Activated T-cell treated with anti-CD3 and anti-CD28 coated beads, Interleukin-2, amount 50 U/mL, for 4 hours (primary cell): ENCODE data around the gene CD59. TPM values are rescaled to one million over a fixed set of nuclear protein-coding genes. Genes with fewer than 3 reads are reported as not detected.
A peak's percentile ranks its signal among the peaks of the same experiment; 100 is the strongest.
"Not testable (repeated sequence)": the region's sequence is repeated elsewhere in the genome, so short reads cannot be mapped to it uniquely, and the experiment has no call there.

Experiments
- ATAC-seq, 2 donors: fragments of 200-7000 bp; cut with Tn5 transposase; one replicate each; pipeline ENCODE4 v1.10.0; 2021
- DNase-seq: peaks from one replicate; pipeline ENCODE4 v3.0.0-alpha.2; 2020
- H3K27me3 Mint-ChIP-seq: one replicate; pipeline ENCODE4 v1.8.0; 2021; ENCODE audit warnings: low read depth, mixed read lengths
- H3K36me3 Mint-ChIP-seq: one replicate; pipeline ENCODE4 v1.8.0; 2022; ENCODE audit warnings: mixed read lengths; ENCODE audit not compliant: insufficient read depth
- H3K4me1 Mint-ChIP-seq: one replicate; pipeline ENCODE4 v1.8.0; 2021; ENCODE audit warnings: low read depth, mixed read lengths
- H3K4me3 Mint-ChIP-seq: one replicate; pipeline ENCODE4 v1.8.0; 2021; ENCODE audit warnings: mild to moderate bottlenecking, moderate library complexity, mixed read lengths
- H3K9me3 Mint-ChIP-seq: one replicate; pipeline ENCODE4 v1.8.0; 2021; ENCODE audit warnings: mixed read lengths
- total RNA-seq, 3 donors: library from RNA; stranded (reverse); gene quantifications; one replicate each; pipeline ENCODE4 v1.2.1, GENCODE V29; 2021

CD59 gene
- total RNA-seq, 3 donors from 2014 or later = 27.8 to 44.8 (median 30.0) TPM

DNA sequence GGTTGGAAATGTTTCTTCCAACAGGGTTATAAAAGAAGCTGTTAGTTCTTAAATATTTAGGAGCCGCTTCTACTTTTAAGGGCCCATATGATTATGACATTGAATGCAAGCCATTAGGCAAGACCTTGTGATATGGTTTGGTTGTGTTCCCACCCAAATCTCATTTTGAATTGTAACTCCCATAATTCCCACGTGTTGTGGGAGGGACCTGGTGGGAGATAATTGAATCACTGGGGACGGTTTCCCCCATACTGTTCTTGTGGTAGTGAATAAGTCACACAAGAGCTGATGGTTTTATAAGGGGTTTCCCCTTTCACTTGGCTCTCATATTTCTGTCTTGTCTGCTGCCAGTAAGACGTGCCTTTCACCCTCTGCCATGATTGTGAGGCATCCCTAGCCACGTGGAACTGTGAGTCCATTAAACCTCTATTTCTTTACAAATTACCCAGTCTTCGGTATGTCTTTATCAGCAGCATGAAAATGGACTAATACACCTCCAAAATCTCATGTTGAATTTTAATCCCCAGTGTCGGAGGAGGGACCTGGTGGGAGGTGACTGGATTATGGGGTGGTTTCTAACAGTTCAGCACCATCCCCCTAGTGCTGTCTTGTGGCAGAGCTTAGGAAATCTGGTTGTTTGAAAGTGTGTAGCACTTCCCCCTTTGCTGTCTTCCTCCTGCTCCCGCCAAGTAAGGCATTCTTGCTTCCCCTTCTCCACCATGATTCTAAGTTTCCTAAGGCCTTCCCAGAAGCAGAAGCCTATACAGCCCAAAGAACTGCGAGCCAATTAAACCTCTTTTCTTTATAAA, 4.3 kb downstream of the CD59 start:
- Mint-ChIP-seq H3K4me3 (no peak overlapping the region), H3K9me3 (no peaks in the 10 kb centered on the region), H3K4me1 (peaks cover 46% of the 10 kb centered on the region), H3K27me3 (no peaks in the 10 kb centered on the region), H3K36me3 (peaks cover 13% of the 10 kb centered on the region)
- ATAC-seq = peak; percentile 73 to 82
- no peak for DNase-seq

DNA sequence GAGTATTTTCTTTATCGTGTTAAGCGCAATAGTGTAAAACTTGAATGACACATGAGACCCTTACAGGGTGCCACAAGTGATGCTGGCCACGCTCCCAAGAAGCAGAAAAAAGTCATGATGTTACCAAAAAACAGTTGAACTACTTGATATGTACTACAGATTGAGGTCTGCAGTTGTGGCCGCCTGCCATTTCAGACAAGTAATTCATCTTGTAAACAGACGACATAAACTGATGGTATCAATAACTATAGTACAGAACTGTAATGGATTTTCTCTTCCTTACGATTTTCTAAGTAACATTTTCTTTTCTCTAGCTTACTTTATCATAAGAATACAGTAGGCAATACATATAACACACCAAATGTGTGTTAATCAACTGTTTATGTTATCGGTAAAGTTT, 5.5 kb downstream of the CD59 start:
- H3K4me1 Mint-ChIP-seq = peaks cover 43% of the 10 kb centered on the region
- H3K27me3 Mint-ChIP-seq = no peaks in the 10 kb centered on the region
- no peak for ATAC-seq
- H3K36me3 Mint-ChIP-seq = peaks cover 14% of the 10 kb centered on the region
- no peak for DNase-seq
- H3K9me3 Mint-ChIP-seq = no peaks in the 10 kb centered on the region
- no peak overlapping the region for H3K4me3 Mint-ChIP-seq

DNA sequence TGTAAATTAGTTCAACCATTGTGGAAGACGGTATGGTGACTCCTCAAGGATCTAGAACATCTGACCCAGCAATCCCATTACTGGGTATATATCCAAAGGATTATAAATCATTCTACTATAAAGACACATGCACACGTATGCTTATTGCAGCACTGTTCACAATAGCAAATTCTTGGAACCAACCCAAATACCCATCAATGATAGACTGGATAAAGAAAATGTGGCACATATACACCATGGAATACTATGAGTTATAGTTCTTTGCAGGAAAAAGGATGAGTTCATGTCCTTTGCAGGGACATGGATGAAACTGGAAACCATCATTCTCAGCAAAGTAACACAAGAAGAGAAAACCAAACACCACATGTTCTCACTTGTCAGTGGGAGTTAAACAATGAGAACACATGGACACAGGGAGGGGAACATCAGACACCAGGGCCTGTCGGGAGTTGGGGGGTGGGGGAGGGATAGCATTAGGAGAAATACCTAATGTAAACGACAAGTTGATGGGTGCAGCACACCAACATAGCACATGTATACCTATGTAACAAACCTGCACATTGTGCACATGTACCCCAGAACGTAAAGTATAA, 7.1 kb downstream of the CD59 start:
- Mint-ChIP-seq H3K36me3 (peaks cover 17% of the 10 kb centered on the region), H3K4me1 (peaks cover 43% of the 10 kb centered on the region)
- ATAC-seq, H3K9me3 Mint-ChIP-seq, H3K27me3 Mint-ChIP-seq, DNase-seq, H3K4me3 Mint-ChIP-seq: not testable (repeated sequence)

DNA sequence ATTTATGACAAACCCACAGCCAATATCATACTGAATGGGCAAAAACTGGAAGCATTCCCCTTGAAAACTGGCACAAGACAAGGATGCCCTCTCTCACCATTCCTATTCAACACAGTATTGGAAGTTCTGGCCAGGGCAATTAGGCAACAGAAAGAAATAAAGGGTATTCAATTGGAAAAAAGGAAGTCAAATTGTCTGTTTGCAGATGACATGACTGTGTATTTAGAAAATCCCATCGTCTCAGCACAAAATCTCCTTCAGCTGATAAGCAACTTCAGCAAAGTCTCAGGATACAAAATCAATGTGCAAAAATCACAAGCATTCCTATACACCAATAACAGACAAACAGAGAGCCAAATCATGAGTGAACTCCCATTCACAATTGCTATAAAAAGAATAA, 8.7 kb downstream of the CD59 start:
- Mint-ChIP-seq H3K4me1 (peaks cover 48% of the 10 kb centered on the region), H3K36me3 (peaks cover 12% of the 10 kb centered on the region)
- H3K9me3 Mint-ChIP-seq, H3K27me3 Mint-ChIP-seq, DNase-seq, ATAC-seq, H3K4me3 Mint-ChIP-seq: not testable (repeated sequence)

GRCh38 chr11:33725496-33725895, 10.7 kb downstream of the CD59 start:
- Mint-ChIP-seq H3K36me3 (peaks cover 17% of the 10 kb centered on the region), H3K9me3 (no peaks in the 10 kb centered on the region), H3K27me3 (no peaks in the 10 kb centered on the region), H3K4me3 (no peak overlapping the region), H3K4me1 (peaks cover 45% of the 10 kb centered on the region)
- DNase-seq = no peak
- no peak for ATAC-seq

GRCh38 chr11:33724644-33725035, 11.6 kb downstream of the CD59 start:
- DNase-seq (no peak), ATAC-seq (no peak)
- Mint-ChIP-seq H3K4me3 (no peak overlapping the region), H3K27me3 (no peaks in the 10 kb centered on the region), H3K36me3 (peaks cover 23% of the 10 kb centered on the region), H3K4me1 (peaks cover 45% of the 10 kb centered on the region), H3K9me3 (no peaks in the 10 kb centered on the region)

DNA sequence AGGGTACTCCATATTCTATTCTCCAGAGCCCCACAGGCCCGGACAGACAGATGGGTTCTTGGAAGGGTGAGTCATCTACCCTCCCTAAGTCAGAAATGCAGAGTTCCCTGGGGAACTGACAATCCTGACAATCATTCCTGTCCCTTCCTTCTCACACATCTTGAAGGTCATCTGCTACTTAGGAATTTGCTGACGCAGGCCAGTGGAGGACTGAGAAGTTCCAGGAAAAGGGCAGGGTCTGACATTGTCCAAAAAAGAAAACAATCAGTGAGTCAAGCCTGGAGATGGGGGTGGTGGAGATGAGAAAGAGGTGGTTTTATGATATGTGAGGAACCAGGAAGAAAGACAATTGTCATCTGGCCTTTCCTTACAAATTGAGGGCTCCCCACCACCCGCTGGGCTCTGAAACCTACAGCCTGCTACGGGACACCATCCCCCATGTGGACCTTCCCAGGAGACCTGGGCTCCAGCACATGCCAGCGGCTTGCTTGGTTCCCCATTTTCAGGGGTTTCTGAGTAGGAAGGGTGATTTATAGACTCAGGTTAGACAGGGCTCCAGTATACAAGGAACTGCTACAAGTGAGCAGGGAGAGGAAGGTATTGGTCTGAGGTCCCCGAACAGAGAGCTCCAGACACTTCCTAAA, 12.9 kb downstream of the CD59 start:
- ATAC-seq (peak in 1 of 2 donors; percentile 15), DNase-seq (no peak)
- Mint-ChIP-seq H3K4me3 (no peak overlapping the region), H3K27me3 (no peaks in the 10 kb centered on the region), H3K9me3 (no peaks in the 10 kb centered on the region), H3K36me3 (peaks cover 20% of the 10 kb centered on the region), H3K4me1 (peaks cover 42% of the 10 kb centered on the region)

- ATAC-seq (peak; percentile 90 to 95), DNase-seq (no peak)
- Mint-ChIP-seq H3K4me3 (no peak overlapping the region), H3K36me3 (peaks cover 20% of the 10 kb centered on the region), H3K9me3 (no peaks in the 10 kb centered on the region), H3K4me1 (peaks cover 42% of the 10 kb centered on the region), H3K27me3 (no peaks in the 10 kb centered on the region)
These were observed 13.5 kb downstream of the CD59 start for GRCh38 chr11:33722590-33723234.

DNA sequence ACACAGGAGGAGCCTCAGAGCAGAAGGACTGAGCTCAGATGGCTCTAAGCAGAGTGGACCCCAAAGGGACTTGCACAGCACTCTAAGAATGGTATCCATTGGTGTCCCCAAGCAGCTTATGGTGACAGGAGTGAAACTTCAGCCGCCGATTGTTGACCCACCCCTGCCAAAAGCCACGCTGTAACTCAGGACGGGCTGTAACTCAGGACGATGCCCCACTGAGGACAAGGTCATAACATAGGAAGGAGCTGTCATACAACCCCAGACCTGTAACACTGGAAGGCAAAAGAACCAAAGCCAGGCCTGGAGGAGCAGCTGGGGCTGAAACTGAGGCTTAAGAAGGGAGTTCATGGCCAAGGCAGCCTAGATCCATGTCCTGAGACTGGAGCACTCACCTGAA, 14.2 kb downstream of the CD59 start:
- Mint-ChIP-seq H3K4me3 (no peak overlapping the region), H3K36me3 (peaks cover 25% of the 10 kb centered on the region), H3K4me1 (peaks cover 39% of the 10 kb centered on the region), H3K27me3 (no peaks in the 10 kb centered on the region), H3K9me3 (no peaks in the 10 kb centered on the region)
- DNase-seq = no peak
- ATAC-seq = no peak

DNA sequence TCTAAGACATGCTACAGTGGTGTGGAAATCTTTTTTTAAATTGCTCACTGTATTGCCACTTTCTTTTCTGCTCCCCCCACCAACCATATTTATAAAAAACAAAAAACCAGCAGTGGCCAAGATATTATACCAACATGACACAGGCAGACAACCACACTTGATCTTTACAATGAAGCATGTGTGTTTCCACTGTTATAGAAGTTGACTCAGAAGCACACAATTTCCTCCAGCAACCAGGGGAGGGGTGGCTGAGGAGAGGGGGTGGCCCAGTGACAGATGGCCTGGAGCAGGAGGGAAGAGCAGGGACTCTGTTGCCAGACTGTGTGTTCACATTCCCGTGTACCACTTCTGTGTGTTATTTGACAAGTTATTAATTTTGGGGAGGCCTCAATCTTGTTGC, 14.8 kb downstream of the CD59 start:
- Mint-ChIP-seq H3K9me3 (no peaks in the 10 kb centered on the region), H3K27me3 (no peaks in the 10 kb centered on the region), H3K4me3 (no peak overlapping the region), H3K36me3 (peaks cover 25% of the 10 kb centered on the region), H3K4me1 (peaks cover 39% of the 10 kb centered on the region)
- ATAC-seq (no peak), DNase-seq (no peak)

DNA sequence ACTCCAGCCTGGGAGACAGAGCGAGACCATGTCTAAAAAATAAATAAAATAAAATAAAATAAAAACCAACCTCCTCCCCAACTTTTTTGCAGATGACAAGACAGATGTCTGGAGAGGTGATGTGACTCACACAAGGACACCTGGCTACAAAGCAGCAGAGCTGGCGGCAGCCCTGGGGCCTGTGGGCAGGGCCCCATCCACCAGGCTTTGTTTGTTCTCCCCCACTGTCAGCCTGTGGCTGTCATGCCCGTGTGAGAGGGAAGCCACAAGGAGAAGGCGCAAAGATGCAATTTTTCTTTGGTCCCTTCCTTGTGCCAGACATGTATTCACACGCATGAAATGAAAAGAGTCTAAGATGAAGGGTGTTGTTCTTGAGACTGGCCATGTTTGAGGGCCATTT, 16.6 kb downstream of the CD59 start:
- Mint-ChIP-seq H3K4me1 (peaks cover 31% of the 10 kb centered on the region), H3K4me3 (no peak overlapping the region), H3K9me3 (no peaks in the 10 kb centered on the region), H3K36me3 (peaks cover 30% of the 10 kb centered on the region), H3K27me3 (no peaks in the 10 kb centered on the region)
- ATAC-seq (no peak), DNase-seq (no peak)

DNA sequence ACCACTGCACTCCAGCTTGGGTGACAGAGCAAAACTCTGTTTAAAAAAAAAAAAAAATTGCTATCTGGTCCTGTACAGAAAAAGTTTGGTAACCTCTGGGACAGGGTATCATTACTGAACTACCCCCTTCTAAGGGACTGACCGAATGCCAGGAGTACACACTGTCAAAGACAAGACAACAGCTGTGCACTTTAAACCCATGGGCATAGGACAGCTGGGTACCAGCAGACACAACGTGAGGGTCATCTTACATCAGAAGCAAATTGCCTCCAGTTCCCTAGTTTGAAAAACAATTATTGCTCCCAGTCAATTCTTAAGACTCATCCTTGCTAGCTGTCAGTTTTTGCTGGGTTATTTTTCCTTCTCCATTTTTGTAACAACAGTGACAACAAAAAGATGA, 17.8 kb downstream of the CD59 start:
- Mint-ChIP-seq H3K9me3 (no peaks in the 10 kb centered on the region), H3K27me3 (no peaks in the 10 kb centered on the region), H3K36me3 (peaks cover 27% of the 10 kb centered on the region), H3K4me1 (peaks cover 20% of the 10 kb centered on the region), H3K4me3 (no peak overlapping the region)
- ATAC-seq (no peak), DNase-seq (no peak)

DNA sequence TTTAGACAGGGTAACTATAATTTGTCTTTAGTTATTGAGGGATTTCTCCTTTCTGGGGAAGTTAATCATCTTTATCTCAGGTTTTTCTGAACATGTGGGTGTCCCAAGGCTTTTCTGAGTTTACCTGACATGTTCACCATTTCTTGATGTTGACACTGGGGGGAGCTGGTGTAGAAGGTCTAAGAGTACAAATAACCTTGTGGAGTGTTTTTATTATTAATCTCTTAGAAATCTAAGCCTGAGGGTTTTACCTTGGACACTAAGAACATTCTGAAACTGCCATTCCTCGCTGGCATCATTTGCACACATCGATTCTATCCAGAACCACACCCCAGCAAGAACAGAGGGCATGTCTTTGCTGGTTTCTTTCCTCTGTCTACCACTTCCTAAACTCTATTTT, 20.0 kb downstream of the CD59 start:
- DNase-seq = no peak
- Mint-ChIP-seq H3K9me3 (no peaks in the 10 kb centered on the region), H3K4me3 (no peak overlapping the region), H3K4me1 (no peaks in the 10 kb centered on the region), H3K36me3 (peaks cover 25% of the 10 kb centered on the region), H3K27me3 (no peaks in the 10 kb centered on the region)
- no peak for ATAC-seq

GRCh38 chr11:33713856-33714398, 22.3 kb downstream of the CD59 start:
- Mint-ChIP-seq H3K4me1 (no peaks in the 10 kb centered on the region), H3K36me3 (peaks cover 15% of the 10 kb centered on the region), H3K9me3 (no peaks in the 10 kb centered on the region), H3K27me3 (no peaks in the 10 kb centered on the region), H3K4me3 (no peak overlapping the region)
- DNase-seq = no peak
- no peak for ATAC-seq
